NT2/D1 (cell line): Measurements from ENCODE around the gene ETV5.

Experiments
- SUZ12 ChIP-seq: IDR thresholded peaks from 2 replicates; pipeline ENCODE4 v1.6.1; 2011; ENCODE audit not compliant: insufficient read length, insufficient read depth; ENCODE audit errors: extremely low read depth
- YY1 ChIP-seq: IDR thresholded peaks from 2 replicates; pipeline ENCODE4 v1.6.1; 2011; ENCODE audit not compliant: insufficient read length, insufficient read depth

GRCh38 chr3:186088335-186088734, 20.6 kb downstream of the ETV5 start:
- TF ChIP-seq SUZ12 (no peak), YY1 (no peak)
